GM21447 (cell line): ENCODE results near the gene RCCD1.

Experiments
- ATAC-seq: cut with Tn5 transposase; IDR thresholded peaks from one replicate; pipeline ENCODE4 v1.9.1; 2021; ENCODE audit not compliant: unreplicated experiment

RCCD1 gene

DNA sequence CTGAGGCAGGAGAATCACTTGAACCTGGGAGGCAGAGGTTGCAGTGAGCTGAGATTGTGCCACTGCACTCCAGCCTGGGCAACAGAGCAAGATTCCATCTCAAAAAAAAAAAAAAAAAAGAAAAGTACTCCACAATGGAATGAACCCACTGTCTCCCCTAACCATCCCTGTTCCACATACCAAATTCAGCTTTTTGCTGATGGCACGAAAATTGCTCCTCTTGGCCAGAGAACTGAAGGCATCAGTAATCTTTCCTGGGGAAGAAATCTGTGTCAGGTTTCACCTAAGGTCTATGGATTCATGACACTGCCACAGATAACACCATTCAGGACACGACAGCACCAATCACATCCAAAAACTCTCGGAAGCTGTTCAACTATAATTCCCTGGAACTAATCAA lies 46.5 kb downstream of the RCCD1 start:
- no peak for ATAC-seq

DNA sequence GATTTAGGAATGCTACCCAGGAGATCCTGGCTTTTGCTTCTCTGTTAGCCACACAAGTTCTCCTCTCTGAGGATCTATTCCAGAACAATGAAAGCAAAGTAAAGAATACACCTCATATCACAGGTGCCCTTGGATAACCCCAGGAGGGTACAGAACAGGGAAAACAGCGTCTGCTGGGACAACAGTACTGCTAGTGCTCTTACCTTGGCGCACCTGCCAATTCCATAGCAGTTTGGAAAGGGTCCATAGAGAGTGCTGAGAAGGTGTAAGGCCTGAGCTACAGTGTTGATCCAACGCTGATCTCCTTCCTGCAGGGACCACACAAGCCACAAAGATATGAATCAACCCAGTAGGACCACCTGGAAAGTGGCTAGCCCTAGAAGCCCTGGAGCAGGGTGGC lies 52.6 kb downstream of the RCCD1 start:
- ATAC-seq: no peak
